22Rv1 (cell line): ENCODE results near the gene MTF2.

Experiments
- H3K27ac ChIP-seq: fragments of 450-650 bp; 2 replicates; pipeline ENCODE4 v1.5.1; 2017
- ZFX ChIP-seq: fragments of 450-650 bp; IDR thresholded peaks from 2 replicates; pipeline ENCODE4 v1.6.1; 2017; ENCODE audit warnings: antibody characterized with exemption, borderline replicate concordance
- TF ChIP-seq, protein P1 (sequence below): fragments of 450-650 bp; IDR thresholded peaks from 2 replicates; pipeline ENCODE4 v1.5.1; 2017; ENCODE audit warnings: mild to moderate bottlenecking

Gene MTF2

DNA sequence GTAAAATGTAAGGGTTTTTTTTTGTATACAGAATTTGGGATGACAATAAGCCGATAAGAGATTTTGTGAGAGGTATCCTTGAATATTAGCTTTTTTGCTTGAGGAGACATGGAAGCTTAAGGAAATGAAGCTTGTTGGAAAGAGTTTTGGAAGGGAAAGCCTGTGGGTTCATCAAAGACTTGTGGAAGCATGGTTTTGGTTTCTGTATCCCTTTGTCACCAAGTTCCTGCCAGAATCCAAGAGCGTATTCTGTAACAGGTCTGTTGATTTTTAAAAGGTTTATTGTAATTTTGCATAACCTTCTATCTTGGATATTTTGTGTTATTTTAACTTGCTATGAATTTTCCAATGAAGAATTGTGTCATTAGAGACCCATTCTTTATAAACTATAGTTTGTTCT lies 63.1 kb downstream of the MTF2 start:
- H3K27ac ChIP-seq: no peak overlapping the region
- TF ChIP-seq, protein P1, sequence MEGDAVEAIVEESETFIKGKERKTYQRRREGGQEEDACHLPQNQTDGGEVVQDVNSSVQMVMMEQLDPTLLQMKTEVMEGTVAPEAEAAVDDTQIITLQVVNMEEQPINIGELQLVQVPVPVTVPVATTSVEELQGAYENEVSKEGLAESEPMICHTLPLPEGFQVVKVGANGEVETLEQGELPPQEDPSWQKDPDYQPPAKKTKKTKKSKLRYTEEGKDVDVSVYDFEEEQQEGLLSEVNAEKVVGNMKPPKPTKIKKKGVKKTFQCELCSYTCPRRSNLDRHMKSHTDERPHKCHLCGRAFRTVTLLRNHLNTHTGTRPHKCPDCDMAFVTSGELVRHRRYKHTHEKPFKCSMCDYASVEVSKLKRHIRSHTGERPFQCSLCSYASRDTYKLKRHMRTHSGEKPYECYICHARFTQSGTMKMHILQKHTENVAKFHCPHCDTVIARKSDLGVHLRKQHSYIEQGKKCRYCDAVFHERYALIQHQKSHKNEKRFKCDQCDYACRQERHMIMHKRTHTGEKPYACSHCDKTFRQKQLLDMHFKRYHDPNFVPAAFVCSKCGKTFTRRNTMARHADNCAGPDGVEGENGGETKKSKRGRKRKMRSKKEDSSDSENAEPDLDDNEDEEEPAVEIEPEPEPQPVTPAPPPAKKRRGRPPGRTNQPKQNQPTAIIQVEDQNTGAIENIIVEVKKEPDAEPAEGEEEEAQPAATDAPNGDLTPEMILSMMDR: no peak
- TF ChIP-seq ZFX: no peak

DNA sequence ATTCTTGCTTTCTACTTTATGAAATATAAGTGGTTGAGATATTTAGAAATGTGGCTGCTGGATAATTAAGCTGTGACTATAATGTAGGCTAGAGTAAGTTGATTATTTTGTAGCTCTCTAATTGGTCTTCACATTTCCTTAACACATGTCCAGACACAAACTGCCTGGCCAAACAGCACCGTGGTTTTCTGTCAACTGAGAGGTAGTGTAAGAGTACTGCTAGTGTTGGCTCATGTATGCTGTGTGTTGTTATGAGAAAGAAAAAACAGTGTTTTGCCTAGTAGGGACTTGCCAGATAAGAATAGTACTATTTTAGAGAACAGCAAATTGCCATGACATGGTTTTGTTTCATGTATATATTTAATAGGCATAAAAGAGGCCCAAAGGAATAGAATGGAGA lies 64.1 kb downstream of the MTF2 start:
- TF ChIP-seq ZFX: no peak
- TF ChIP-seq, protein P1: no peak
- no peak overlapping the region for H3K27ac ChIP-seq

DNA sequence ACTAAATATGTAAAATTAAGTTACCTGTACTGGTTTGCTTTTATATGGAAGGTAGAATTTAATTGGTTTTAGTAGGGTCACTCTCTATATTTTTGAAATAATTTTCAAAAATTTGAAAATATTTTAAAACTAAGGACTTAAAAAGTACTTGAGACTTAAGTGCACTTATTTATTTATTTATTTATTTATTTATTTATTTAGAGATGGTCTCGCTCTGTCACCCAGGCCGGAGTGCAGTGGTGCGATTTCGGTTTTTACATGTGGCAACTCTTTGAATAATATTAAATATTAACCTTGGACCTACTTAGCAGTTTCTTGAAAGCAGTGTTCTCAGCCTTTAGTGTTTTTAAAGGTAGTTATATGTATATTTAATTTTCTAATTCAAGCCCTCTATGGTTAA lies 64.7 kb downstream of the MTF2 start:
- no peak overlapping the region for H3K27ac ChIP-seq
- TF ChIP-seq, protein P1: no peak
- TF ChIP-seq ZFX: no peak

DNA sequence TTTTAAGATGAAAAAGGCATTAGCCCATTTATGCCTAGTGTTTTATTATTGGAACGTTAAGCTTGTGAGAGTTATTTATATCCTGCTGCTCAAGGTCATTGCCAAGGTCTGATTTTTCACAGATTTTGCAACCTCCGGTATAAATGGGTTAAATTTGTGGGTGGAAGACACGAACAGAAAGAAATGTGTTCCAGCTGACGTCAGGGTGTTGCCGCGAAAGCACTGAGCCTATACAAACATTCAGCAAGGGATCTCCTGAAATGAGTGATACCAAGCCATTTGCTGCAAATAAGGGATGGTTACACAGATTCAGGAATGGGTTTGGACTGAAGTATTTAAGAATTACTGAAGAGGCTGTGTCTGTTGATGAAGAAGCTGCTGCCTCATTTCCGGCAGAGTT lies 68.9 kb downstream of the MTF2 start:
- 0 out of 2 replicates have a peak overlapping the region, but pooled peaks have one; percentile 1 for H3K27ac ChIP-seq

DNA sequence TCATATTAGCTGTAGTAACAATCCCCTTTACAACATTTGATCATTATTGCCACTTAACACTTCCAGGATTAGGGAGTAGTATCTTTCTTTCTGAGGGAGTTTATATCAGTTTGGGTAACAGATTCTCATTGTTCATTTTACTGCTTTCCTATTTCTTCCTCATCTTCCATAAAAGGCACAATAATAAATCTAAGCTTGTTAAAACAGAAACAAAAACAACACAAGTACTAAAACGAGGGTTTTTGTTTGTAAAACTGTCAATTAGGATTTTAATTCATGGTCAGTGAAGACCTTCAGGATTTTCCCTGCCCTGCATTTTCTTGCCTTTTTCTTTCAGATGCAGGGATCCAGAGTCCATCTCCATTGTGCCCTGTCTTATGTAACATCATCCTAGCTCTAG lies 71.6 kb downstream of the MTF2 start:
- TF ChIP-seq, protein P1: no peak
- no peak for TF ChIP-seq ZFX
- no peak overlapping the region for H3K27ac ChIP-seq

More for the DNA sequence above, 68.9 kb downstream of the MTF2 start:
- TF ChIP-seq, protein P1: no peak
- no peak for TF ChIP-seq ZFX

DNA sequence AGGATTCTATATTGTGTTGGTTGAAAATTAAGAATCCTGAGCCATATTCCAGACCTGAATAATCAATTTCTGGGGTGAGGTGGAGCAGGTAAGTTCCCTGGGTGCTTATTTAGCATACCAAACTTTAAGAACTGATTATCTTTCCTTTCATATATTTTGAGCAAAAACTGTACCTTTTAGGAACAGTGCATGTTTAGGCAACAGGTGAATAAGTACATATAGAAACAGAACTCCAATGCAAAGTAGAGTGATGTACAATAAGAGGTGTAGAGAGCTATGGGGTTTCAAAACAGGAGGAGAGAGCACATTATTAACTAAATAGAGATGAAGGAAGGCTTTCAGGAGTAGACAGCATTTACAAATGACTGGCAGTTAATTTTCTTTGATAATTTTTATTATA lies 72.4 kb downstream of the MTF2 start:
- H3K27ac ChIP-seq: no peak overlapping the region
- TF ChIP-seq, protein P1: no peak
- TF ChIP-seq ZFX: no peak

DNA sequence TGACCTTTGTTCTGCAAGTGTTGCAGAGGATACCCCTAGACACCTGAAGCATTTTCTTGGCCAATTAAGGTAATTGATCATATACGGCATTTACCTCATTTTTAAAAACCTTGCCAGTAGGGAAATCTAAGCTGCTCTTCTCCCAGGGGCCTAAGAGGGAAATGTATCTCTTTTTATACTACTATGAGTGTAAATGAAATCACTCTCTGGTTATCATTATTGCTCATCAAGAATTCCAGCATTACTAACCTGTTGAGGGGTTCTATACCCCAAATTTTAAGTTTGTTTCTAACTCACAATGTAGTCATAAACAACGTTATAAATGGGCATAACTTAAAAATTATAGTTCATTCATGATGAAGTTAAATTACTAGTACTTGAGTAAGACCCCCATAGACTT lies 73.8 kb downstream of the MTF2 start:
- H3K27ac ChIP-seq: no peak overlapping the region
- TF ChIP-seq, protein P1: no peak
- TF ChIP-seq ZFX: no peak
